Stimulated activated naive CD8-positive, alpha-beta T cell treated with anti-CD3 and anti-CD28 coated beads, Interleukin-15, Interleukin-2, amounts not matched to agents 100 ng/mL and 50 ng/mL, for 24 hours (primary cell): Measurements from ENCODE around the gene SMS.
"Not testable (repeated sequence)": the region's sequence is repeated elsewhere in the genome, so short reads cannot be mapped to it uniquely, and the experiment has no call there.

ENCODE experiments used
- H3K27ac Mint-ChIP-seq: one replicate; pipeline ENCODE4 v1.8.0; 2021; ENCODE audit warnings: mild to moderate bottlenecking, mixed read lengths
- H3K27me3 Mint-ChIP-seq: one replicate; pipeline ENCODE4 v1.8.0; 2021; ENCODE audit warnings: mixed read lengths
- H3K36me3 Mint-ChIP-seq: one replicate; pipeline ENCODE4 v1.8.0; 2021; ENCODE audit warnings: low read depth, mixed read lengths
- H3K4me1 Mint-ChIP-seq: one replicate; pipeline ENCODE4 v1.8.0; 2021; ENCODE audit warnings: low read depth, mixed read lengths
- H3K4me3 Mint-ChIP-seq: one replicate; pipeline ENCODE4 v1.8.0; 2021; ENCODE audit warnings: mild to moderate bottlenecking, mixed read lengths
- H3K9me3 Mint-ChIP-seq: one replicate; pipeline ENCODE4 v1.8.0; 2021; ENCODE audit warnings: mixed read lengths

SMS gene

GRCh38 chrX:21943460-21944135 lies 3.1 kb downstream of the SMS start:
- no peaks in the 10 kb centered on the region for H3K27me3 Mint-ChIP-seq
- H3K4me3 Mint-ChIP-seq, result peak overlapping the region; percentile 91
- peaks cover 57% of the 10 kb centered on the region for H3K4me1 Mint-ChIP-seq
- H3K36me3 Mint-ChIP-seq, result peaks cover 30% of the 10 kb centered on the region
- peak overlapping the region; percentile 82 for H3K27ac Mint-ChIP-seq
- H3K9me3 Mint-ChIP-seq, result no peaks in the 10 kb centered on the region

DNA sequence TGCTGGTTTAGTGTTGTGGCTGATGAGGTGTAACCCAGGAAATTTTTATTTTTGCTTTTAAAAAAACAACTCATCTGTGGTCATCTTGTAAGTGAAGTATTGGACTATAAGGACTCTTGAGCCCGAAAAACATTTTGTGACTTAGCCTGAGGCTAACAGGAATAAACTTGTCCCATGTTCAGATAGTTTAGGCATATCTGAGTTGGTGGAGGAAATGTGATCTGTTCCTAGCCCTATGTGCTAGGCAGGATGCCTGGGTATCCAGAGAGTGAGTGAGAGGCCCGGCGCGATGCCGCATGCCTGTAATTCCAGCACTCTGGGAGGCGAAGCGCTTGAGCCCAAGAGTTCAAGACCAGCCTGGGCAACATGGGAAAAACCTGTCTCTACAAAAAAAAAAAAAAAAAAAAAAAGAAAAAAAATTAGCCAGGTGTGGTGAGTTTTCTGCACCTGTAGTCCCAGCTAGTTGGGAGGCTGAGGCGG lies 3.7 kb downstream of the SMS start:
- Mint-ChIP-seq H3K27ac (peak overlapping the region; percentile 54), H3K4me3 (peak overlapping the region; percentile 91), H3K9me3 (no peaks in the 10 kb centered on the region), H3K36me3 (peaks cover 30% of the 10 kb centered on the region), H3K27me3 (no peaks in the 10 kb centered on the region), H3K4me1 (peaks cover 59% of the 10 kb centered on the region)

GRCh38 chrX:21946925-21947641 lies 6.6 kb downstream of the SMS start:
- Mint-ChIP-seq H3K27ac (peak overlapping the region; percentile 36), H3K4me3 (no peak overlapping the region), H3K27me3 (no peaks in the 10 kb centered on the region), H3K4me1 (peaks cover 61% of the 10 kb centered on the region), H3K9me3 (no peaks in the 10 kb centered on the region), H3K36me3 (peaks cover 28% of the 10 kb centered on the region)

DNA sequence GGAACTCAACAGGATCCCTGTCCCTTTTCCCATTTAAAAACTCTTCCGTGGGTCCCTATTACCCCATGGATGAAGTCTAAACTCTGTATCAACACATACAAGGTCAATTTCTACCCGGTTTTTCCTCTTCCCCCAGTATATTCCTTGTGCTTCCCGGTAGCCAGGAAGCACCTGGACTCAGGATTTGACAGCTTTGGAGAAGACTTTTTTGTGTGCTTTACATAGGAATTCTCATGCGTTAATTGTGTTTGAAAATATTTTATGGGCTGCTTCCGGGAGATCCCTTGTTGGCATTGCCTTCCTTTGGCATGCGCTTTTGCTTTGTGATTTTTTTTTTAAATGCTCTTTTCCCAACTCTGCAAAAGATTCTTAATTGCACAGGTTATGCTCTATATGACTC lies 7.2 kb downstream of the SMS start:
- no peak overlapping the region for H3K27ac Mint-ChIP-seq
- no peak overlapping the region for H3K4me3 Mint-ChIP-seq
- H3K27me3 Mint-ChIP-seq, result no peaks in the 10 kb centered on the region
- H3K36me3 Mint-ChIP-seq, result peaks cover 22% of the 10 kb centered on the region
- H3K9me3 Mint-ChIP-seq, result no peaks in the 10 kb centered on the region
- peaks cover 59% of the 10 kb centered on the region for H3K4me1 Mint-ChIP-seq

DNA sequence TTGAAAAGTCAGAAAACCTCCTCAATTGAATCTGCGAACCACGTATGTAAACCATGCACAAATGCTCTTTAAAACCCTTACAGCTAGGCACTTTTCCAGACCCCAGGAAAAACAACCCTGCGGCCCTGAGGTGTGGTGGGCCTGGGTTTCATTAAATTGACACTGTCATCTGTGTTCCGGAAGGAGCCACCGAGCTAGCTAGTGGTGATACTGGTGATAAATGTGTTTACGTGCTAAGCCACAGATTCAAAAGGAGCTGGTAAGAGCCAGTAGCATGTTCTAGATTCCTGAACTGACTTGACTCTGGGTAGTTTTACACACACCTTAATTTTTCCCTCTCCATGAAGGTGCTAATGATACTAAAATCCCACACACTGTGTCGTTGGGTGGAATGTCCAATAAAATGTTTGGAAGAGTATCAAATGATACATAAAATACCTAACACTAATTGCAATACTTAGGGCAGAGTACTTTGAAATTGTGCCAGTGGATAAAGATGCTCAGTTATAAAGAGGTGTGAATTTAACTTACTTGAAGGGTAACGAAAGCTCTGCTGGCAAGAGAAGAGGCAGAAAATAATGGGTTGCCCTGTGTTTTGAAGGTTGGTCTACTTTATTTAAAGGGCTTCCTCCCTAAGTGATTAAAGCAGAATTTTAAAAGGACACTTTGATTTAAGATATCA lies 8.5 kb downstream of the SMS start:
- Mint-ChIP-seq H3K36me3 (peaks cover 11% of the 10 kb centered on the region), H3K27ac (no peak overlapping the region), H3K4me3 (no peak overlapping the region), H3K4me1 (peaks cover 51% of the 10 kb centered on the region), H3K27me3 (no peaks in the 10 kb centered on the region), H3K9me3 (no peaks in the 10 kb centered on the region)

DNA sequence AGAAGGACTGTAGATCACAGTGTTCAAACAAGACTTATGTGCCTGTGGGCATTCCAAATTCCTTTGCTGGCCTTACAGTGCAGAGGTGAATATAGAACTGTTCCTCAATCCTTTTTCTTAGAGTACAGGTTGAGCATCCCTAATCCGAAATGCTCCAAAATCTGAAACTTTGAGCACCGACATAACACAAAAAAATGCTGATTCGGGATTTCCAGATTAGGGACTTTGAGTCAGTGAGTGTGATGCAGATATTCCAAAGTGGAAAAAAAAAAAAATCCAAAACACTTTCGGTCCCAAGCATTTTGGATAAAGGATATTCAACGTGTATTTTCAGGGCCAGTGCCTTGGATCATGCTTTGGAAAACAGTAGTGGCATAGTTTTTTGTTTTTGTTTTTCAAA lies 9.2 kb downstream of the SMS start:
- Mint-ChIP-seq H3K9me3 (no peaks in the 10 kb centered on the region), H3K27me3 (no peaks in the 10 kb centered on the region), H3K36me3 (peaks cover 10% of the 10 kb centered on the region), H3K27ac (no peak overlapping the region), H3K4me3 (no peak overlapping the region), H3K4me1 (peaks cover 51% of the 10 kb centered on the region)

DNA sequence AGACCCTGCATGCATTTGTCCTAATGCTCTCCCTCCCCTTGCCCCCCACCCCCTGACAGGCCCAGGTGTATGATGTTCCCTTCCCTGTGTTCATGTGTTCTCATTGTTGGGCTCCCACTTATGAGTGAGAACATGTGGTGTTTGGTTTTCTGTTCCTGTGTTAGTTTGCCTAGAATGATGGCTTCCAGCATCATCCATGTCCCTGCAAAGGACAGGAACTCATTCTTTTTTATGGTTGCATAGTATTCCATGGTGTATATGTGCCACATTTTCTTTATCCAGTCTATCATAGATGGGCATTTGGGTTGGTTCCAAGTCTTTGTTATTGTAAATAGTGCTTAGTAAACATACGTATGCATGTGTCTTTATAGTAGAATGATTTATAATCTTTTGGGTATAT lies 10.0 kb downstream of the SMS start:
- peaks cover 57% of the 10 kb centered on the region for H3K4me1 Mint-ChIP-seq
- H3K9me3 Mint-ChIP-seq, H3K4me3 Mint-ChIP-seq, H3K27ac Mint-ChIP-seq, H3K27me3 Mint-ChIP-seq: not testable (repeated sequence)
- H3K36me3 Mint-ChIP-seq, result peaks cover 16% of the 10 kb centered on the region

DNA sequence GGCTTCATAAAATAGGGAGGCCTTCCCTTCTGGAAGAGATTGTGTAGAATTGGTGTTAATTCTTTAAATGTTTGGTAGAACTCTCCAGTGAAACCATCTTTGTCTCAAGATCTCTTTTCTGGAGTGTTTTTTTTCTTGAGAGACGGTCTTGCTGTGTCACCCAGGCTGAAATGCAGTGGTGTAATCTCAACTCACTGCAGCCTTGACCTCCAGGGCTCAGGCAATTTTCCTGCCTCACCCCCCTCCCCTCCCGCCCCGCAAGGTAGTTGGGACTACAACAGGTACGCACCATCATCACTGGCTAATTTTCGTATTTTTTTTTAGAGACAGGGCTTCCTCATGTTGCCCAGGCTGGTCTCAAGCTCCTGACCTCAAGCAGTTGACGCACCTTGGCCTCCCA lies 12.1 kb downstream of the SMS start:
- H3K9me3 Mint-ChIP-seq, result no peaks in the 10 kb centered on the region
- H3K27ac Mint-ChIP-seq, result no peak overlapping the region
- H3K4me1 Mint-ChIP-seq, result peaks cover 47% of the 10 kb centered on the region
- H3K36me3 Mint-ChIP-seq, result peaks cover 12% of the 10 kb centered on the region
- H3K4me3 Mint-ChIP-seq, result no peak overlapping the region
- H3K27me3 Mint-ChIP-seq, result no peaks in the 10 kb centered on the region

- H3K4me1 Mint-ChIP-seq, result peaks cover 49% of the 10 kb centered on the region
- H3K4me3 Mint-ChIP-seq, H3K27me3 Mint-ChIP-seq, H3K27ac Mint-ChIP-seq, H3K9me3 Mint-ChIP-seq: not testable (repeated sequence)
- peaks cover 13% of the 10 kb centered on the region for H3K36me3 Mint-ChIP-seq
Observed at GRCh38 chrX:21953195-21953830, 12.8 kb downstream of the SMS start.

GRCh38 chrX:21955403-21956189 lies 15.1 kb downstream of the SMS start:
- peaks cover 29% of the 10 kb centered on the region for H3K36me3 Mint-ChIP-seq
- peaks cover 64% of the 10 kb centered on the region for H3K4me1 Mint-ChIP-seq
- no peaks in the 10 kb centered on the region for H3K9me3 Mint-ChIP-seq
- peak overlapping the region; percentile 26 for H3K27ac Mint-ChIP-seq
- no peaks in the 10 kb centered on the region for H3K27me3 Mint-ChIP-seq
- H3K4me3 Mint-ChIP-seq, result no peak overlapping the region

DNA sequence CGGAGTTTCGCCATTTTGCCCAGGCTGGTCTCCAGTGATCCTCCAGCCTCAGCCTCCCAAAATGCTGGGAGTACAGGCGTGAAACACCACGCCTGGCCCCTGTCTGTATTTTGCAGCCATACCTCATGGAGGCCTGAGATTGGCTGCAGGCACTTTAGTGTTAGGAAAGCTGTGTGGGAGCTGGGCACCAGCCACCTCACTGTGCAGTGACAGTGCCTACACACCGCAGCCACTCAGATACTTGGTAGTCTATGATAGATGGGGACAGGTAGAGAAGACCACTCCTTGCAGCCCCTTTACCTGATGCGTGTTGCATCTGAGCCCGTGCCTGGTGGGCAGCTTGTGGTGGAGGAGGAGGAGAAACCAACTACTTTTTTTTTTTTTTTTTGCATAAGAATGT lies 16.3 kb downstream of the SMS start:
- peaks cover 33% of the 10 kb centered on the region for H3K36me3 Mint-ChIP-seq
- H3K4me3 Mint-ChIP-seq, result no peak overlapping the region
- H3K27ac Mint-ChIP-seq, result no peak overlapping the region
- H3K27me3 Mint-ChIP-seq, result no peaks in the 10 kb centered on the region
- H3K9me3 Mint-ChIP-seq, result no peaks in the 10 kb centered on the region
- H3K4me1 Mint-ChIP-seq, result peaks cover 64% of the 10 kb centered on the region

DNA sequence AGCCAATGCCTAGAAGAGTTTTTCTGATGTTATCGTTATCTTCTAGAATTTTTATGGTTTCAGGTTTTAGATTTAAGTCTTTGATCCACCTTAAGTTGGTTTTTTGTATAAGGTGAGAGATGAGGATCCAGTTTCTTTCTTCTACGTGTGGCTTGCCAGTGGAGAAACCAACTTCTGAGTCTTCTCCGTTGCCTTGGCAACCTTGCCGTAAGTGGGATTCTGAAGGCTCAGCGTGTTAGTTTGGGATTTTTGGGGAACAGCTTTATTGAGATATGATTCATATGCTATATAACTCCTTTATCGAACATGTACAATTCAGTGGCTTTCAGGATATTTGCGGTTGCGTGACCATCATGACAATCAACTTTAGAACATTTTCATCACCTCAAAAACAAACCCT lies 17.7 kb downstream of the SMS start:
- H3K4me1 Mint-ChIP-seq, result peaks cover 65% of the 10 kb centered on the region
- no peak overlapping the region for H3K4me3 Mint-ChIP-seq
- no peaks in the 10 kb centered on the region for H3K9me3 Mint-ChIP-seq
- H3K27me3 Mint-ChIP-seq, result no peaks in the 10 kb centered on the region
- H3K36me3 Mint-ChIP-seq, result peaks cover 33% of the 10 kb centered on the region
- no peak overlapping the region for H3K27ac Mint-ChIP-seq

- no peaks in the 10 kb centered on the region for H3K9me3 Mint-ChIP-seq
- peaks cover 63% of the 10 kb centered on the region for H3K4me1 Mint-ChIP-seq
- no peaks in the 10 kb centered on the region for H3K27me3 Mint-ChIP-seq
- no peak overlapping the region for H3K4me3 Mint-ChIP-seq
- peaks cover 33% of the 10 kb centered on the region for H3K36me3 Mint-ChIP-seq
- H3K27ac Mint-ChIP-seq, result no peak overlapping the region
Observed at GRCh38 chrX:21958916-21959315, 18.4 kb downstream of the SMS start.

DNA sequence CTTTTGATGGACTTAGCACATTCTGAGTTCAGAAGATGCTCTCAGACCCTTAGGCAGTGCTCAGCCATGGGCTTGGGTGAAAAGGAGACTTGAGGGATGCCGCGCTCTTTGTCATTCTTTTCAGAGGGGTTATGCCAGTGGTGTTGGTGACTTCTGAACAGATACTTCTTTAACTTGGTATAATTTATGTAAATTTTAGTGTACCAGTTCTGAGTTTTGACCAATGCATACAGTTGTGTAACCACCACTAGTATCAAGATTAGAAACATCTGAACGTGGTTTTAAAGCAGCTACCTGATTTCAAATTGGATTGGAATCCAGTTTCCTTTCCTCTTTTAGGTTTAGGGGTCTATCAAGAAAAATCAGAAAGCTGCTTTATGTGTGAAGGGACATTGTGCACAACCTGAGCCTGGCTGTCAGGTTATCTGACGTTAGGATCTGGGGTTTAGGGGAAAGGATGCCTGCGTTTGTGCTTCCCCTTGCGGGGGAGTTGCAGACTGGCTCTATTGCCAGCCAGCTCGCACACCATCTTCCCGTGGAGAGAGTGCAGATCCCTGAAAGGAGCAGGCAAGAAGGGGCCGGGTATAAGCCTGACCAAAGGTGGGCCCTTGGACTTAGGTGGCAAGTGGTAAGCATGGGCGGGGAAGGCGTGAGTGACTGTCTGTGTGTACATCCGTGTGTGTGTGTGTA lies 19.0 kb downstream of the SMS start:
- H3K4me3 Mint-ChIP-seq, result no peak overlapping the region
- H3K27me3 Mint-ChIP-seq, result no peaks in the 10 kb centered on the region
- peaks cover 60% of the 10 kb centered on the region for H3K4me1 Mint-ChIP-seq
- H3K27ac Mint-ChIP-seq, result no peak overlapping the region
- H3K36me3 Mint-ChIP-seq, result peaks cover 33% of the 10 kb centered on the region
- H3K9me3 Mint-ChIP-seq, result no peaks in the 10 kb centered on the region
